B cell (primary cell): ENCODE data around the gene NCAPH2. TPM values are rescaled to one million over a fixed set of nuclear protein-coding genes. Genes with fewer than 3 reads are reported as not detected.

Experiments used
- ATAC-seq: fragments of 200-7000 bp; cut with Tn5 transposase; one replicate; pipeline ENCODE4 v1.10.0; 2021; ENCODE audit warnings: low read depth, mild to moderate bottlenecking, moderate number of reproducible peaks, moderate library complexity
- CTCF ChIA-PET: fragments of 350-600 bp; sonication (Branson Sonifier 250); formaldehyde crosslinking; loops from one replicate; lab custom pipeline; 2021; ENCODE audit warnings: antibody characterized with exemption, inconsistent platforms; lab: Charles Lee
- POLR2A ChIA-PET: fragments of 350-600 bp; sonication (Branson Sonifier 250); formaldehyde crosslinking; loops from one replicate; lab custom pipeline; 2021; ENCODE audit warnings: antibody characterized with exemption; lab: Charles Lee
- DNase-seq: peaks from one replicate; pipeline ENCODE4 v3.0.0; 2013
- H2AFZ ChIP-seq: 2 replicates; pipeline ENCODE4 v1.6.1; 2012; ENCODE audit warnings: mild to moderate bottlenecking, low read depth, low read length; ENCODE audit not compliant: insufficient read depth, poor library complexity, severe bottlenecking
- H3K27ac ChIP-seq, 2 donors: 1 replicate in 1 of 2; 2 replicates in 1 of 2; pipeline ENCODE4 v1.5.1; 2012 to 2013; ENCODE audit warnings: low read length in 2 of 2, mild to moderate bottlenecking in 2 of 2, moderate library complexity in 1 of 2
- H3K27me3 ChIP-seq, 4 experiments: fragments of 200-600 bp in 1 of 4; sonication (generic) in 1 of 4; replicated peaks in 1 of 4; 1 replicate in 2 of 4; 2 replicates in 2 of 4; pipeline versions ENCODE4 v1.6.1 to v1.7.0; 2013 to 2016; ENCODE audit warnings: low read length in 3 of 4, mild to moderate bottlenecking in 2 of 4, mixed read lengths in 1 of 4, moderate library complexity in 1 of 4; ENCODE audit not compliant: insufficient read depth in 4 of 4, control insufficient read depth in 3 of 4; ENCODE audit errors: control extremely low read depth in 1 of 4
- H3K36me3 ChIP-seq, 2 experiments: replicated peaks in 1 of 2; 1 replicate in 1 of 2; 2 replicates in 1 of 2; pipeline versions ENCODE4 v1.6.1 to v1.7.1; 2013; ENCODE audit warnings: low read length in 1 of 2; ENCODE audit not compliant: insufficient read depth in 2 of 2, control insufficient read depth in 1 of 2; ENCODE audit errors: control extremely low read depth in 1 of 2, extremely low read depth in 1 of 2
- H3K4me1 ChIP-seq, 2 donors: fragments of 200-600 bp in 1 of 2; sonication (generic) in 1 of 2; 1 replicate in 1 of 2; 2 replicates in 1 of 2; pipeline versions ENCODE4 v1.5.1 to v1.6.1; 2013 to 2017; ENCODE audit warnings: low read length in 2 of 2; ENCODE audit not compliant: control insufficient read depth in 2 of 2, insufficient read depth in 2 of 2
- H3K4me2 ChIP-seq: replicated peaks from 2 replicates; pipeline ENCODE3; 2012; ENCODE audit warnings: mild to moderate bottlenecking, low read depth, low read length; ENCODE audit not compliant: poor library complexity, severe bottlenecking
- H3K4me3 ChIP-seq, 5 experiments: fragments of 200-600 bp in 1 of 5; sonication (generic) in 1 of 5; 1 replicate in 3 of 5; 2 replicates in 2 of 5; pipeline versions ENCODE4 v1.5.1 to v1.7.0; 2011 to 2016; ENCODE audit warnings: low read length in 4 of 5, mild to moderate bottlenecking in 4 of 5, low read depth in 2 of 5, control low read depth in 1 of 5, moderate library complexity in 1 of 5; ENCODE audit not compliant: insufficient read depth in 1 of 5; ENCODE audit errors: control extremely low read depth in 1 of 5, extremely low read depth in 1 of 5
- H3K79me2 ChIP-seq: fragments of 200-600 bp; sonication (generic); one replicate; pipeline ENCODE4 v1.6.0; 2016; ENCODE audit warnings: low read length; ENCODE audit not compliant: control insufficient read depth, insufficient read depth
- H3K9ac ChIP-seq: fragments of 200-600 bp; sonication (generic); 2 replicates; pipeline ENCODE4 v1.6.1; 2017; ENCODE audit warnings: mild to moderate bottlenecking, low read length, moderate library complexity
- H3K9me3 ChIP-seq, 3 donors: one replicate each; pipeline versions ENCODE4 v1.6.1 to v1.7.1; 2013; ENCODE audit warnings: low read length in 2 of 3; ENCODE audit not compliant: control insufficient read depth in 2 of 3, insufficient read depth in 1 of 3; ENCODE audit errors: control extremely low read depth in 1 of 3
- H4K20me1 ChIP-seq: 2 replicates; pipeline ENCODE4 v1.6.0; 2012; ENCODE audit warnings: mild to moderate bottlenecking, low read length; ENCODE audit not compliant: insufficient read depth, control insufficient read depth, poor library complexity, severe bottlenecking
- H3K27ac Mint-ChIP-seq: one replicate; pipeline ENCODE4 v1.8.0; 2021; ENCODE audit warnings: mixed read lengths
- H3K27me3 Mint-ChIP-seq: one replicate; pipeline ENCODE4 v1.8.0; 2021; ENCODE audit warnings: mixed read lengths
- H3K4me1 Mint-ChIP-seq: one replicate; pipeline ENCODE4 v1.8.0; 2021; ENCODE audit warnings: mixed read lengths
- H3K4me3 Mint-ChIP-seq: one replicate; pipeline ENCODE4 v1.8.0; 2021; ENCODE audit warnings: mixed read lengths
- H3K9me3 Mint-ChIP-seq: one replicate; pipeline ENCODE4 v1.8.0; 2022; ENCODE audit warnings: mixed read lengths; ENCODE audit not compliant: insufficient read depth
- EZH2 ChIP-seq: IDR thresholded peaks from 2 replicates; pipeline ENCODE4 v1.6.1; 2012; ENCODE audit warnings: borderline replicate concordance, low read depth, mild to moderate bottlenecking, moderate library complexity, low read length; ENCODE audit not compliant: insufficient read depth, poor library complexity, severe bottlenecking
- WGBS: methylation state at CpG from one replicate; pipeline ENCODE4 v1.1.5; 2013; ENCODE audit warnings: missing lambda C conversion rate; ENCODE audit not compliant: insufficient coverage; 5-methylcytosine and 5-hydroxymethylcytosine counted together
- intact Hi-C: fragments of 100-400 bp; cut with micrococcal nuclease; formaldehyde crosslinking; loops from one replicate; pipeline ENCODE4 v1.10.0; 2022
- polyA plus RNA-seq: library from polyadenylated mRNA; depleted of rRNA; stranded (reverse); fragments of >200 nt; gene quantifications from 2 replicates; pipeline ENCODE4 v1.2.3, GENCODE V29; 2012
- total RNA-seq, 2 donors: library from RNA; stranded (reverse); fragments of 120-200 nt in 1 of 2; gene quantifications; 1 replicate in 1 of 2; 2 replicates in 1 of 2; pipeline versions ENCODE4 v1.2.3 to v1.2.4, GENCODE V29; 2013 to 2022
- TF ChIP-seq, protein P1 (sequence below): fragments of 200-600 bp; IDR thresholded peaks from one replicate; pipeline ENCODE4 v1.8.0; 2022; ENCODE audit warnings: antibody characterized with exemption, mild to moderate bottlenecking

Gene NCAPH2
- total and polyA plus RNA-seq, 2 donors (not counting 1 experiment from before 2014, with no cell fraction given), result 47.1 to 76.9 TPM

- no peak overlapping the region for H3K4me3 ChIP-seq
- H3K4me3 Mint-ChIP-seq, result no peak overlapping the region
- no peak for DNase-seq
Measured at GRCh38 chr22:50572965-50573364, 64.9 kb downstream of the NCAPH2 start.

More at GRCh38 chr22:50572965-50573364, 64.9 kb downstream of the NCAPH2 start:
- Histone ChIP-seq H4K20me1 (no peaks in the 10 kb centered on the region), H3K27ac (no peak overlapping the region), H3K9ac (no peak overlapping the region), H2AFZ (no peak overlapping the region), H3K9me3 (no peaks in the 10 kb centered on the region), H3K79me2 (no peaks in the 10 kb centered on the region), H3K36me3 (peaks cover 0 to 23% of the 10 kb centered on the region in 2 experiments), H3K4me2 (no peak overlapping the region), H3K4me1 (peaks cover 0 to 18% of the 10 kb centered on the region in 2 donors), H3K27me3 (no peaks in the 10 kb centered on the region)
- intact Hi-C loops, result no loop called here
- ChIA-PET POLR2A (interaction anchor here (0.7 kb wide), 1 partner anchor 8 kb away, joined by 3 read pairs; no protein-coding TSS in a partner anchor), CTCF (no interaction called here)
- ATAC-seq, result no peak
- Mint-ChIP-seq H3K4me1 (peaks cover 18% of the 10 kb centered on the region), H3K27ac (no peak overlapping the region), H3K27me3 (no peaks in the 10 kb centered on the region), H3K9me3 (no peaks in the 10 kb centered on the region)
- no peak for TF ChIP-seq EZH2
- TF ChIP-seq, protein P1, sequence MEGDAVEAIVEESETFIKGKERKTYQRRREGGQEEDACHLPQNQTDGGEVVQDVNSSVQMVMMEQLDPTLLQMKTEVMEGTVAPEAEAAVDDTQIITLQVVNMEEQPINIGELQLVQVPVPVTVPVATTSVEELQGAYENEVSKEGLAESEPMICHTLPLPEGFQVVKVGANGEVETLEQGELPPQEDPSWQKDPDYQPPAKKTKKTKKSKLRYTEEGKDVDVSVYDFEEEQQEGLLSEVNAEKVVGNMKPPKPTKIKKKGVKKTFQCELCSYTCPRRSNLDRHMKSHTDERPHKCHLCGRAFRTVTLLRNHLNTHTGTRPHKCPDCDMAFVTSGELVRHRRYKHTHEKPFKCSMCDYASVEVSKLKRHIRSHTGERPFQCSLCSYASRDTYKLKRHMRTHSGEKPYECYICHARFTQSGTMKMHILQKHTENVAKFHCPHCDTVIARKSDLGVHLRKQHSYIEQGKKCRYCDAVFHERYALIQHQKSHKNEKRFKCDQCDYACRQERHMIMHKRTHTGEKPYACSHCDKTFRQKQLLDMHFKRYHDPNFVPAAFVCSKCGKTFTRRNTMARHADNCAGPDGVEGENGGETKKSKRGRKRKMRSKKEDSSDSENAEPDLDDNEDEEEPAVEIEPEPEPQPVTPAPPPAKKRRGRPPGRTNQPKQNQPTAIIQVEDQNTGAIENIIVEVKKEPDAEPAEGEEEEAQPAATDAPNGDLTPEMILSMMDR, result no peak
- 97% methylated on average over 9 of the region's 11 CpGs for WGBS
